ENCODE results near the gene DAZL.
"Not testable (repeated sequence)": the region's sequence is repeated elsewhere in the genome, so short reads cannot be mapped to it uniquely, and the experiment has no call there.

DAZL gene, protein sequence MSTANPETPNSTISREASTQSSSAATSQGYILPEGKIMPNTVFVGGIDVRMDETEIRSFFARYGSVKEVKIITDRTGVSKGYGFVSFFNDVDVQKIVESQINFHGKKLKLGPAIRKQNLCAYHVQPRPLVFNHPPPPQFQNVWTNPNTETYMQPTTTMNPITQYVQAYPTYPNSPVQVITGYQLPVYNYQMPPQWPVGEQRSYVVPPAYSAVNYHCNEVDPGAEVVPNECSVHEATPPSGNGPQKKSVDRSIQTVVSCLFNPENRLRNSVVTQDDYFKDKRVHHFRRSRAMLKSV

DNA sequence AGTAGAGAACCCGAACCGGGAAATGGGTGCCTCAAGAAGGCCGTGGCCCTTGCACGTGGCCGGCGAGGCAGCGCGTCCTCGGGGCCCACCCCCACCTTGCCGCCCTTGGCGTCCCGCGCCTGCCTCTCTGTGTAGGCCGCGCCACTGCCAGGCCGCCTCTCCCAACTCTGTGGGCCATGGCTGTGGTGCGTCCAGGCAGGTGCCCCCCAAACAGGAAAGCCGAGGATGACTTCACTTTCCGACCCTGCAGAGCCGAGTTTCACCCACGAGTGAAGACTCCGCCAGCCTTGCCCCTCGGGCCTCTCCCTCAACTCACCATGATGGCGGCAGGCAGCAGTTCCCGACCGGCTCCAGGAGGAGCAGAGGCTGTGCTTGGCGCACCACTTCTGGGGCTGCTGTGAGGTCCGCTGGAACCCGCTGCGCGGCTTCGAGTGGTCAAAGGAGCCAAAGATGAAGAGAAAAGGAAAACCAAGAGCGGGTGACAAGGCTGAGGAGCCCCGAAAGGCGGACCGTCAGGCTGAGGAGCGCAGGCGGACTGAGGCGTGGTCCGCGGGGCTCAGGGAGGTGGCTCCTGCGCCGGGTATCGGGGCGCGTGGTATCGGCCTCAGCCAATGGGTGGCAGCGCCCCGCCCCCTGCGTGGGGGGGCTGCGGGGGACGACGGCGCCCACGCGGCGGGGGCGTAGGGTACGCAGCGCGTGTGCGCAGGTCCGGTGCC lies at the start of gene DAZL:
DAZL (minus strand) TSS at position 537 of the 716 bp plus-strand sequence; CDS start at position 319, 218 bp downstream.
- intact Hi-C loops (cut with DNase I) = loop anchor here (10.0 kb wide), 1 partner anchor 280 kb away; the partner anchor contains the start of gene PLCL2
- peak in 3 of 10 donors; percentile 61 to 72 (median 66) for DNase-seq

DNA sequence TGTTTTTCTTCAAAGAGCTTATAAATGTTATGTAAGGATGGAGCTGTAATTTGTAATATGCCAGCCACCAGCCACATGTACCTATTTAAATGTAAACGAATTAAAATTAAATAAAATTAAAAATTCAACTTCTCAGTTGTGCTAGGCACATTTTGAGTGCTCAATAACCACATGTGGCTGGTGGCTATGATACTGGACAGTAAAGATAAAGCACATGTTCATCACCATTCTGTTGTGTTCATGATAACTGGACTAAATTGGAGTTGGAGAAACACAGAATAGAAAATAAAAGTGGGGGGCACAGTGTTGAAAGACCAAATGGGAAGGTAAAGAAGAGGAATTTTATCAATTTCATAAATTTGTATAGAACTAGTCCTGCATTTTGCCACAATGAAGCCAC lies 49.8 kb upstream of the DAZL start:
- DNase-seq = no peak
- intact Hi-C loops (cut with DNase I) = no loop called here

GRCh38 chr3:16653712-16654111 lies 48.5 kb upstream of the DAZL start:
- intact Hi-C loops (cut with DNase I) = no loop called here

DNA sequence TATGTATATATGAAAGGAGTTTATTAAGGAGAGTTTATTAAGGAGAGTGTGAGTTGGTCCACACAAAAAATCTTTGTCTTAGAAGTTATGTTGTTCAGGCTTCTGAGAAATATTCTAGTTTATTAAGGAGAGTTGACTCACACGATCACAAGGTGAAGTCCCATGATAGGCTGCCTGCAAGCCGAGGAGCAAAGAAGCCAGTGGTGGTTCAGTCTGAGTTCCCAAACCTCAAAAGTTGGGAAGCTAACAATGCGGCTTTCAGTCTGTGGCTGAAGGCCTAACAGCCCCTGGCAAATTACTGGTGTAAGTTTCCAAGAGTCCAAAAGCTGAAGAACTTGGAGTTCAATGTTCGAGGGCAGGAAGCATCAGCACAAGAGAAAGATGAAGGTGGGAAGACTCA lies 42.4 kb upstream of the DAZL start:
- DNase-seq = no peak
- intact Hi-C loops (cut with DNase I) = no loop called here

More at GRCh38 chr3:16653712-16654111, 48.5 kb upstream of the DAZL start:
- no peak for DNase-seq

DNA sequence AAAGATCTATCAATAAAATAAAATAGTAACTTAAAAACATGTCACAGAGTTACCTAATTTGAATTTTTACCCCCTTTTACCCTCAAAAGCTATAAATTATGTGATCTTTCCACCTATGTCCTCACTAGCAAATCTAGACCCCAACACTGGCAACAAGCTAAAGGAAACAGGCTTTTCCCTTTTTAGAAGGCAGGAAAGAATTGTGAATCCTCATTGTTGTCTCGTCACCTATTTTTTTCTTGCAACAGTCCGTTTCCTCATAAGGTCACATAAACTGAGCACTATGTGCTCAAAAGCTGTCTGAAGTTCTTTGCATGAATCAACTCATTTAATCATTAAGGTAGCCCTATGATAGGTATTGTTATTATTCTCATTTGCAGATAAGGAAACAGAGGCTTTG lies 34.6 kb upstream of the DAZL start:
- no peak for DNase-seq
- intact Hi-C loops (cut with DNase I) = no loop called here

DNA sequence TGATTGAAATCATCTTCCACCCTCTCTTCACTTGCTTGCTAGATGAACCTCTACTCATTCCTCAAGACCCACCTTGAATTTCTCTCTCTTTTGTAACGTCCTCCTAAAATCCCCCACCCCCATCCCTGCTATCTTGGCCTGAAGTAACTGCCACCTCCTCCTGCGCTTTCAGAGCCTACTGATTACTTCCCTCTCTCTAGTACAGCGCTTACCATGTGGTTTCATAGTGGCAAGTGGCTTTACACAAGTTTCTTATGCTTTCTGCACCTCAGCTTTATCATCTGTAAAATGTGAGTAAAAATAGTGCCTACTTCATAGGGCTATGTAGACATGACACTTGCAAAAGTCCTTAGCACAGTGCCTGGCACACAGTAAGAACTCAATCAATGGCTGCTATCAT lies 28.7 kb upstream of the DAZL start:
- intact Hi-C loops (cut with DNase I) = no loop called here
- DNase-seq = no peak

- no peak for DNase-seq
- intact Hi-C loops (cut with DNase I) = no loop called here
These were observed 27.2 kb upstream of the DAZL start for GRCh38 chr3:16632395-16632794.

DNA sequence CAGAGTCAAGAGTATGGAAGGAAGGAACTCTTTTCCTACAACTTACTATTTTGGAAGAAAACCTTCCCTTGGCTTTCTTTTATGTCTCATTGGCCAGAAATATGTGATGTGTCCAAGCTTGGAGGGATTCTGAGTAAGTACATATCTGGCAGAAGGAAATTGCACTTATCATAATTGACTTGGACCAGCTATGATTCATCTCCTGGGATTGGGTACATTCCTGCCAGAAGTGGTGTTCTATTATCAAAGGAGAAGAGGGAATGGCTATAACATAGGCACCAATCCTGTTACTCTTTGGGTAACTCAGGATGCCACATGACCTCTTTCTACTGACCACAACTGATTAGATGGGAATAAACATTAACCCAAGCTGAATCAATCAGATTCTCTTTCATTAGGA lies 13.5 kb upstream of the DAZL start:
- intact Hi-C loops (cut with DNase I) = no loop called here
- DNase-seq = no peak

DNA sequence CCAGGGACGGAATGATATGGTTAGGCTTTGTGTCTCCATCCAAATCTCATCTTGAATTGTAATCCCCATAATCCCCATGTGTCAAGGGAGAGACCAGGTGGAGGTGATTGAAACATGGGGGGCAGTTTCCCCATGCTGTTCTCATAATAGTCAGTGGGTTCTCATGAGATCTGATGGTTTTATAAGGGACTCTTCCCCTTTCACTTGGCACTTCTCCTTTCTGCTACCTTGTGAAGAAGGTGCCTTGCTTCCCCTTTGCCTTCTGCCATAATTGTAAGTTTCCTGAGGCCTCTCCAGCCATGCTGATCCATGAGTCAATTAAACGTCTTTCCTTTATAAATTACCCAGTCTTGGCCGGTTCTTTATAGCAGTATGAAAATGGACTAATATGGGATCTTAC lies 11.9 kb upstream of the DAZL start:
- DNase-seq; intact Hi-C loops (cut with DNase I): not testable (repeated sequence)

GRCh38 chr3:16616083-16616482 lies 10.9 kb upstream of the DAZL start:
- intact Hi-C loops (cut with DNase I) = no loop called here
- DNase-seq = no peak

- intact Hi-C loops (cut with DNase I) = no loop called here
- no peak for DNase-seq
These were observed 9.1 kb upstream of the DAZL start for GRCh38 chr3:16614033-16615031.

GRCh38 chr3:16609927-16610580 lies 4.8 kb upstream of the DAZL start:
- intact Hi-C loops (cut with DNase I) = loop anchor here (10.0 kb wide), 1 partner anchor 275 kb away; the partner anchor contains the start of gene PLCL2
- no peak for DNase-seq

DNA sequence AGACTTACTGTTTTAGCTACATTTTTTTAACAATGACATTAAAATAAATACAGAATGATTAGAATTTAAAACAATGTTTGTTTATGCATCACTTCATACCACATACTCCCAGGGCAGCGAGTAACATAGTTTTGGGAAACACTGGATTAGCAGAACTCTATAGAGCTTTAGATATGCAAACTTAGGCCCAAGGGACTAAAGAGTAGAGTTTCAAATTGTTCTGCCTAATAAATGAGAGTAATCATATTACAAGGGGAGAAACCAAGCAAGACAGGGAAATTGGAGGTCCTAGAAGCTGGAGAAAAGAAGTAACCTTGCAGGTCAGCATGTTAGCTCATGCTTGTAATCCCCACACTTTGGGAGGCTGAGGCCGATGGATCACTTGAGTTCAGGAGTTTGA lies 3.6 kb upstream of the DAZL start:
- intact Hi-C loops (cut with DNase I) = loop anchor here (10.0 kb wide), 1 partner anchor 276 kb away; the partner anchor contains the start of gene PLCL2
- DNase-seq = no peak

GRCh38 chr3:16607718-16608117 lies 2.5 kb upstream of the DAZL start:
- no peak for DNase-seq
- intact Hi-C loops (cut with DNase I) = loop anchor here (10.0 kb wide), 1 partner anchor 277 kb away; the partner anchor contains the start of gene PLCL2

- DNase-seq = no peak
- intact Hi-C loops (cut with DNase I) = loop anchor here (10.0 kb wide), 1 partner anchor 278 kb away; the partner anchor contains the start of gene PLCL2
These were observed 1.2 kb upstream of the DAZL start for GRCh38 chr3:16606398-16606797.

GRCh38 chr3:16605966-16606365 lies 743 bp upstream of the DAZL start:
- intact Hi-C loops (cut with DNase I) = loop anchor here (10.0 kb wide), 1 partner anchor 279 kb away; the partner anchor contains the start of gene PLCL2
- DNase-seq = no peak

DNA sequence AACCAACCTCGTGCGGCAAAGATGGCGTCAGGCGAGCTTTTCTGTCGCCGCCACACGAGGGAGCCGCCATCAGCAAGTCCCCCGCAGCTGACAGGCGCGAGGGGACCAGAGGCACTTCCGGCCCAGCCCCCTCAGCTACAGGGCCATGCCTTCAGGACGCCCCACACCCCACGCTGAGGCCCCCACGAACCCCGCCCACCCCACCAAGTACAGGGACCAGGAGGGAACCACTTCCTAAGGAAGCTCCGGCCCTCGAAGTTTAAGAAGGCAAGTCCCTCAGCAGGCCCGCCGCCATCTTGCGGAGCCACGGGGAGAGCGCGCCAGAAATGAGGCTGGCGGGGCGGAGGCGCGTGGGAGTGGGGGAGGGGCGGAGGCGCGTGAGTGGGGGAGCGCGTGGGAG lies 790 bp downstream of the DAZL start:
- intact Hi-C loops (cut with DNase I) = loop anchor here (10.0 kb wide), 1 partner anchor 280 kb away; the partner anchor contains the start of gene PLCL2
- DNase-seq = peak in 3 of 10 donors; percentile 45 to 72 (median 62)

DNA sequence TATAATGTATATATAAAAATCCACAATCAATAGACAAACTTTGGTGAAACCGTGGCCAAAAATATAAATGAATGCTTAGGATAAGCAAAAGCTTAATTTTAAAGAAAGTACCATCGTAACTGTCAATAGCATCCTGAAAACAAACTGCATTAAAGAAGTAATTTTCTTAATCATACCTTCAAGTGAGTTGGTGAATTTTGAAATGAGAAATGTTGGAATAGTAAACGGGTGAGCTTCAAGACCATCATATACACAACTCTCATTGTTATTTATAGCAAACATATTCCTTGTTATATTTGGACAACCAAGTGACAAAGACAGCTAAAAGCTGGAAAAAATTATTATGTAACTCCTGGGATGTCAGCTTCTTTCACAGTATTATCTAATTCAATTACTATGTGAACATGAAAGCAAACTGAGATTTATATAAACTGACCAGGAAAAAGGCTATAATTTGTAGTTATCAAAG lies 3.7 kb downstream of the DAZL start:
- no peak for DNase-seq
- intact Hi-C loops (cut with DNase I) = loop anchor here (1.0 to 10.0 kb wide), 3 partner anchors 283 to 632 kb away; partner anchors contain the start of gene PLCL2

DNA sequence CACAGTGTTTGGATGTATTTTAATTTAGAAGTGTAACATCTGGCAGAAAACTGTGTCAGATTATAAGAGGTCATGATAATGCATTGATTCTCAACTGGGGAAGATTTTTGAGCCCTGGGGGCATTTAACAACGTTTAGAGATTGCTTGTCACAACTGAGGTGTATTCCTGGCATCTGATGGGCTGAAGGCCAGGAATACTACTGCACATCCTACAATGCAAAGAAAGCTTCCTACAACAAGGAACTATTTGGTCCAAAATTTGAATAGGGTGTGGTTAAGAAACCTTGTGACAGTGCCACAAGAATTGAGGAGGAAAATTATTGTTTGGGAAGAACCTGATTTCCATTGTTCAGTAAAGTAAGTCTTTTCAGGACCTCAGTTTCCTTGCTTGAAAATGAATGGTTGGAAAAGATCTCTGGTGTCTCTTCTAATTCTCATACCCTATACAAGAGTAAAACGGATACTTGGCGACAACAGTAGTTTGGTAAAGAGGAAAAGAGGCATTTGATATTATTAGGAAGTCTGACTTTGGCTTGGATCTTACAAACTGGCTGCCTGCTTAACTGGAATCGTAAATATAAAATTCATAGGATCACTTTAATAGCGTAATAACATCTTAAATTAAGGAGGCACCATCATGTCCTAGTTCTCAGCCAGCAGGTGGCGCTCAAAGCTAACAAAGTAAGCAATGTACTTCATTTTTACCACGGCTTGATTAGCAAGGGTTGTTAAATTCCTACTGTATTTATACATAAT lies 4.3 kb downstream of the DAZL start:
- peak; percentile 35 to 94 (median 80) for DNase-seq
- intact Hi-C loops (cut with DNase I) = loop anchor here (1.0 to 10.0 kb wide), 3 partner anchors 284 to 632 kb away; partner anchors contain the start of gene PLCL2

Measured in posterior cingulate gyrus (tissue), 11 donors.